ENCODE results near the gene TIMP3. TPM values are rescaled to one million over a fixed set of nuclear protein-coding genes. Genes with fewer than 3 reads are reported as not detected.
A peak's percentile ranks its signal among the peaks of the same experiment; 100 is the strongest.
"Not testable (repeated sequence)": the region's sequence is repeated elsewhere in the genome, so short reads cannot be mapped to it uniquely, and the experiment has no call there.

TIMP3 gene
- total RNA-seq, 1 donor from 2014 or later, result 116 TPM

DNA sequence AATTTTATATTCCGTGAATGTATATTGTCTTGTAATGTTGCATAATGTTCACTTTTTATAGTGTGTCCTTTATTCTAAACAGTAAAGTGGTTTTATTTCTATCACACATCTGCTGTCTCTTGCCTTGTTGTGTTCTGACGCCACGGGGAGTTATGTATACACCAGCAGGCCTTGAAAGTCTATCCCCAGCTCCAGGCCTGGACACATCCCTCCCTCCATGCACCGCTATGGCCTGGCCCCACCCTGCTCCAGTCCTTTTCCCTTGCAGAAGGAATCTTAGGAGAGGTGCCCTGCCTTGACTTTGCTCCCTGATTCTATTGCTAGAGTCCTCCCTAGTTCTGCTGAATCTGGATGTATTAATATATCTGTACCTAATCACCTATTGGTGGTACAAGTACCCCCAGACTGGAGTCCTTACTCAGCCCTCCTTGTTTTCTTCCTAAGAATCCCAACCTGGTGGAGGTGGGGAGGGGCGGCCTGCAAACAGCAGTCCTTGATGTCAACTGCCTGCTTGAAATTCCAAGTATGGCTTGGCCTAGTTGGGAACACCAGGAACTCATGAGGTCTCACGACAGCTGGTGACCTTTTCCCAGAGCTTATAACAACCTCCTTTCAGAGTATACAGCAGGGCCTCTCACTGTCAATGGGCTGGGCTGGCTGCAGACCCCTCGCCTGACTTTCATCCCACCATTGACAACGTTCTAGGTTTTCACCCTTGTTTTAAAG is 61.6 kb downstream of the TIMP3 start:
- intact Hi-C loops (cut with DNase I), result no loop called here
- DNase-seq (ENCODE audit: low spot score), result no peak

GRCh38 chr22:32864041-32864440 is 62.5 kb downstream of the TIMP3 start:
- DNase-seq (ENCODE audit: low spot score), result no peak
- intact Hi-C loops (cut with DNase I), result no loop called here

DNA sequence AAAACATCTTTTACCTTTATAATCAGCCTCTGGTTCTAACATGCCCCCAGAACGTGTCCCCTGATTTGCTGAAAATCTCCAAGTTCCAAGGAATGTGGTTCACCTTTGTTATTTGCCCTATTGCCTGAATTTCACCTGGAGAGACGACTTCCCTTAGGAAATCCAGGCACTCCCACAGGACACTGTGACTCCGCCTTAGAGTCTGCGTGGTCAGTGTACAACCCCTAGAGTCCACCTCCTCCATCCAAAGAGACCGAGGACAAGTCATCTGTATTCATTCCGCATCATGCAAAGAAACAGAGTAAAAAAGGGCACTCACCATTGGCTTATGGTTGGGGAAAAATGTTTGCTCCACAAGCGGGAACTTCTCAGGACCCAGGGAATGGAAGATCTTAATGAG is 63.1 kb downstream of the TIMP3 start:
- intact Hi-C loops (cut with DNase I), result no loop called here
- no peak for DNase-seq (ENCODE audit: low spot score)

DNA sequence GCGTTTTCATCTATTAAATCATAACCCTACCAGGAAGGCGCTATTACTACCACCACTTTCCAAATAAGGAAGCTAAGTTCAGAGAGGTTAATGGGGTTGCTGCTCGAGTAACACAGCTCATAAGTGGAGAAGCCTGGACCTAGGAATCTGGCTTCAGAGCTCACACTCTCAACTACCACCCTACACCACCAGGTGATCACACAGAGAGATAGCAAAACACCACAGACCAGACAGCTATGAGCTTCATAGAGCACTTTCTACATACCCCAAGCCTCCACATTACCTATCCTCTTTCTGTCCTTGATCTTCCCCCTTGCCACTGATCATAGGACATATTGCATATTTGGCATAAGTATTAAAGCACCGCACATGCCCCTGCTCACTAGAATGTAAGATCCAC is 65.4 kb downstream of the TIMP3 start:
- intact Hi-C loops (cut with DNase I), result no loop called here
- no peak for DNase-seq (ENCODE audit: low spot score)

GRCh38 chr22:32868946-32869345 is 67.4 kb downstream of the TIMP3 start:
- intact Hi-C loops (cut with DNase I), result no loop called here
- no peak for DNase-seq (ENCODE audit: low spot score)

GRCh38 chr22:32870474-32870873 is 69.0 kb downstream of the TIMP3 start:
- no peak for DNase-seq (ENCODE audit: low spot score)
- intact Hi-C loops (cut with DNase I), result no loop called here

GRCh38 chr22:32873604-32874003 is 72.1 kb downstream of the TIMP3 start:
- DNase-seq (ENCODE audit: low spot score); intact Hi-C loops (cut with DNase I): not testable (repeated sequence)

DNA sequence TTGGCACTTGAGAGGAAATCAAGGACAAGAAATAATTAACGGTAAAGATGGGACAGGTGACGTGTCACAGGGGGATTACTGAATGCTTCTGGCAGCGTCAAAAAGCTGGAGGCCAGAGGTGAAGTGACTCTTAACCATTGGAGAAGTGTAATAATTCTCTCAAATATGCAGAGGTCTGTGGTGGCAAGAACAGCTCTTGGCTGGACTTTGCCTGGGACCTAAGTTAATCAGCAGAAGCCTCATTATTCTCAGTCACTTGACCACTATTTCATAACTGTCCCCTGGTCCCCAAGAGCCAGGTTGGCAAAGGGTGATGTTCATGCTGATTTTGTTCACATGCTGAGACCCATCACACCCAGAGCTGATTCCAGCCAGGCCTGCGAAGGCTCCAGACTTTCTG is 72.9 kb downstream of the TIMP3 start:
- DNase-seq (ENCODE audit: low spot score), result no peak
- intact Hi-C loops (cut with DNase I), result no loop called here

- intact Hi-C loops (cut with DNase I), result no loop called here
These were observed 73.5 kb downstream of the TIMP3 start for GRCh38 chr22:32874976-32875375.

GRCh38 chr22:32876516-32876915 is 75.0 kb downstream of the TIMP3 start:
- DNase-seq (ENCODE audit: low spot score), result no peak
- intact Hi-C loops (cut with DNase I), result no loop called here

More at GRCh38 chr22:32874976-32875375, 73.5 kb downstream of the TIMP3 start:
- DNase-seq (ENCODE audit: low spot score), result no peak

DNA sequence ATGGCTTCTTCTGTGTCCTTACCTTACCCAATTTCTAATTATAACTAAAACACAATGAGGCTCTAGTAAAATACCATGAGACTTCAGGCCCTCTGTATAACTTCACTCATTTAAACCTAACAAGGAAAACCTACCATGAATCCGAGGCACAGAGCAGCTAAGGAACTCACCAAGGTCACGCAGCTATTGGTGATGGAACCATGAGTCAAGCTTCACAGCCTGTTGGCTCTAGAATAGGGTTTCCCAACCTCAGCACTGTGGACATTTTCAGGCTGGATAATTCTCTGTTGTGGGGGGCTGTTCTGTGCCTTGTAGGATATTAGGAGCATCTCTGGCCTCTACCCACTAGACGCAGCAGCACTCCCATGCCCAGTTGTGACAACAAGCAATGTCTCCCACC is 75.7 kb downstream of the TIMP3 start:
- no peak for DNase-seq (ENCODE audit: low spot score)
- intact Hi-C loops (cut with DNase I), result no loop called here

- intact Hi-C loops (cut with DNase I), result no loop called here
- DNase-seq (ENCODE audit: low spot score), result no peak
These were observed 78.0 kb downstream of the TIMP3 start for GRCh38 chr22:32879550-32879949.

DNA sequence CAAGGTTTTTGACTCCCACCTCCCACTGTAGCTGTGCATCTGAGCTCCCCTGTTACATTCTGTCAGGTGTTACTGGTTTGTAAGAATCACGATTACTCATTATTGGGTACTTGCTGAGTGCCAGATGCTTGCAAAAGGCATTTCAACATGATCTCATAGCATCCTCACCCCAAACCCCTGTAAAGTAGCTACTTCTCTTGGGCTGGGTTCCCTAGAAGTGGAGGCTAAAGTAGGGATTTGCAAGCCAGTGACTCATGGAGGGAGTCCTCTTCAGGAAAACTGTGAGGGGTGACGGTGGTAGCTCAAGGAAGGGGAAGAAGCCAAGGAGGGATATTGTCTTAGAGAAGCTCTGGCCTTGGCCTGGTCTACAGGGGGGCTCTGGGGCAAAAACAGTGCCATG is 78.6 kb downstream of the TIMP3 start:
- no peak for DNase-seq (ENCODE audit: low spot score)
- intact Hi-C loops (cut with DNase I), result loop anchor here (5.0 kb wide), 1 partner anchor 72 kb away; no protein-coding TSS in a partner anchor

DNA sequence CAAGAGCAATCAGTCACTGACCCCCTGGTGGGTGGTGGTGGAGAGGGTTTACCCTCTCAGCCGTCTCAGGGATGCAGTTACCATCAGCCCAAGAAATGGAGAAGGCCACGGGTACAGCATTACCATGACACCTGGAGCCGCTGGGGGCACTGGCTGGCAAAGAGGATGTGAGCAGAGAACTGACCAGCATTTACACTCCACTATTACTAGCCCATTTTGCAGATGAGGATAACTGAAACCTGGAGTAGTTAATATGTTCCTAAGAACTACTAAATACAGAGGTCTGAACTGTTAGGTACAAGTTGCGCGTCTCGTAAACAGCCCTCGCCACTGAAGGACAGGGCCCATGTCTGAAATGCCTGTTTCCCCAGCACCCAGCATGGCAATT is 79.0 kb downstream of the TIMP3 start:
- intact Hi-C loops (cut with DNase I), result loop anchor here (5.0 kb wide), 1 partner anchor 72 kb away; no protein-coding TSS in a partner anchor
- no peak for DNase-seq (ENCODE audit: low spot score)

GRCh38 chr22:32880893-32881596 is 79.5 kb downstream of the TIMP3 start:
- intact Hi-C loops (cut with DNase I), result loop anchor here (5.0 kb wide), 1 partner anchor 71 kb away; no protein-coding TSS in a partner anchor
- DNase-seq (ENCODE audit: low spot score), result peak; percentile 88

- no peak for DNase-seq (ENCODE audit: low spot score)
- intact Hi-C loops (cut with DNase I), result loop anchor here (2.0 to 5.0 kb wide), 2 partner anchors 30 to 70 kb away; no protein-coding TSS in a partner anchor
These were observed 80.9 kb downstream of the TIMP3 start for GRCh38 chr22:32882360-32882755.

DNA sequence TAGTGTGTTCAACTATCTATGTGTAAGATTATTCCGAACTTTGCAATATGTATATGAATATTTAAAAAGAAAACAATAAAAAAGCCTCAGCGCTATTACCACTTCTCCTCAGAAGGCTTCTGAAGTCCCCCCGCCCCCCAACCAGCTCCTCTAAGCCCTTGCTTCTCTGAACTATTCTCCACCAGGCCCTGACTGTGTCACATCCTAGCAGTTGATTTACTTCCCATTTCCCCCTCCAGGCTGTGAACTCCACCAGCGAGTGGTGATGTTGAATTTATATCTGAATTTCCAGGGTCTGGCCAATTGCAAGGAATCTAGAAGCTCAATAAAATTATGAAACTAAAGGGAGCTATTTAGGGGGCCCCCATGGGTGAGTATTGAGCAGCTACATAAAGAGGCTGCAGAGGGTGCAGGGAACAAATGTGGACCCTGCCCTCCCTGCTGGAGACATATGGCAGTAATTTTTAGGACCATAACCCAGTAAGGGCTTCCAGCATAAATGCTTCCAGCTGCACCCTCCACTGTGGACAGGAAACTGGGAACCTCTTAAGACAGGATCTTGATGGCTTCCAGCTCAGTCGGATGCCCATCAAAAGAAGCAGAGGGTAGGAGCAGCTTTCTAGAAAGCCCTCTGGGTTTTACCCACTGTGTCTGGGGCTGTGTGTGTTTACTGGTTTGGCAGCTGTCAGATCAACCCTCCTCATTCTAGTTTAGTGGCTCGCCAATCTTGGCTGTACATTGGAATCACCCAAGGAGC is 81.4 kb downstream of the TIMP3 start:
- intact Hi-C loops (cut with DNase I), result loop anchor here (2.0 to 5.0 kb wide), 2 partner anchors 30 to 69 kb away; no protein-coding TSS in a partner anchor
- no peak for DNase-seq (ENCODE audit: low spot score)

DNA sequence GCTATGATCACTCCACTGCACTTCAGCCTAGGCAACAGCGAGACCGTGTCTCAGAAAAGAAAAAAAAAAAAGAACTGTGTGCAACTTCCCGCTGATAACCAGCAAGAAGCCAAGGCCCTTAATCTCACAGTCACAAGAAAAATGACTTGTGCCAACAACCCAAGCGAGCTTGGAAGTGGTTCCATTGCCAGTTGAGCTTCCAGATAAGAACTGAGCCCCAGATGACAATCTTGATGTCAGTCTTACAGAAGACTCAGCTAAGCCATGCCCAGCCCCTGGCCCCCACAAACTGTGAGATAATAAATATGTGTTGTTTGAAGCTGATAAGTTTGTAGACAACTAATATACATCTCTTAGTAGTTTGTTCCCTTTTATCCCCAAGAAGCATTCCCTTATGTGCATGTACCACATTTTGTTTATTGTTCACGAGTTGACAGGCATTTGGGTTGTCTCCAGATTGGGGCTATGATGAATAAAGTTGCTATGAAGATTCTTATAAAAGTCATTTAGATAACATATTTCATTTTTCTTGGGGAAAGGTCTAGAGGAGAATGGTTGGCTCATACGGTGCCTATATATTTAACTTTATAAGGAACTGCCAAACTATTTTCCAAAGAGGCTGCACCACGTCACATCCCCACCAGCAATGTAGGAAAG is 85.9 kb downstream of the TIMP3 start:
- intact Hi-C loops (cut with DNase I), result loop anchor here (5.0 kb wide), 1 partner anchor 85 kb away; the partner anchor contains the start of gene TIMP3
- no peak for DNase-seq (ENCODE audit: low spot score)

GRCh38 chr22:32888976-32889375 is 87.5 kb downstream of the TIMP3 start:
- no peak for DNase-seq (ENCODE audit: low spot score)
- intact Hi-C loops (cut with DNase I), result loop anchor here (5.0 kb wide), 1 partner anchor 87 kb away; the partner anchor contains the start of gene TIMP3

DNA sequence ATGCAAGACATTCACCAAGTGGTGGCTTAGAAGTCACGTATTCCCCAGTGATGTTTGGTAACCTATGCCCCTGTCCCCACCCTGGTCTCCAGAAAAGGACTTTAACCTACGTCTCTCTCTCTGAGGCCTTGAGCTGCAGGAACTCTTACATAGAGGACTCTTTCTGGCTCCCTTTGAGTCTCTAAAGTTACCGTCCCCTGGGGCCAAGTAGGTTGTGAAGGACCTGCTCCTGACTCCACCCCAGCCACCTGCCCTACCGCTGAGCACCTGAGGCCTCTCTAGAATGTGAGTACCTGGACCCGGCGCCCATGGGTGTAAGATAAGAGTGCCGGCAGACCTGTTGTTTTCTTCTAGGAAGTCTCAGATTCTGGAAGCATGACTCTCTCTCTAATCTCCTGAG is 95.4 kb downstream of the TIMP3 start:
- intact Hi-C loops (cut with DNase I), result no loop called here
- DNase-seq (ENCODE audit: low spot score), result peak; percentile 26
